Activated CD8-positive, alpha-beta memory T cell treated with anti-CD3 and anti-CD28 coated beads for 36 hours (primary cell): ENCODE results near the gene FTO. TPM values are rescaled to one million over a fixed set of nuclear protein-coding genes. Genes with fewer than 3 reads are reported as not detected.
"Not testable (repeated sequence)": the region's sequence is repeated elsewhere in the genome, so short reads cannot be mapped to it uniquely, and the experiment has no call there.

Experiments
- CTCF ChIA-PET: fragments of 350-600 bp; sonication (Branson Sonifier 250); formaldehyde crosslinking; loops from one replicate; lab custom pipeline; 2021; ENCODE audit warnings: antibody characterized with exemption; lab: Charles Lee
- POLR2A ChIA-PET: fragments of 350-600 bp; sonication (Branson Sonifier 250); formaldehyde crosslinking; loops from one replicate; lab custom pipeline; 2021; ENCODE audit warnings: antibody characterized with exemption; lab: Charles Lee
- total RNA-seq, 2 experiments: library from RNA; stranded (reverse); gene quantifications; one replicate each; pipeline ENCODE4 v1.2.3, GENCODE V29; 2021

The FTO gene
- total RNA-seq, 2 experiments from 2014 or later, result 49.5 to 52.8 TPM

DNA sequence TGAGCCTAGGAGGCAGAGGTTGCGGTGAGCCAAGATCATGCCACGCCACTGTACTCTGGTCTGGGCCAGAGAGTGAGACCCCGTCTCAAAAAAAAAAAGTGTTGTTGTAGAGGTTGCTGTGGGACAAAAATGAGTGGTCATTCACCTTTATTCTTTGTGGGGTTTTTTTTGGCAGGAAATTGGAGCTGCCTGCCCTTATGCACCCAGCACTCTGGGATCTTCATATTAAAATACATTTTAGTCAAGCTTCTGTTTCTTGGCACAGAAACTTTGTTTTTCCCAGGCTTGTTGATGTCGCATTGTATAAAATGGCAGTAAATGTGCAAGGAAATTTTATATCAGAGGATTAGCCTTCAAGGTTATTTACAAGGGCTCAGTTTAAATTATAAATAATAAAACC, 174.3 kb downstream of the FTO start:
- ChIA-PET POLR2A (no interaction called here), CTCF (interaction anchor here (0.6 kb wide), 1 partner anchor 326 kb away, joined by 3 read pairs; no protein-coding TSS in a partner anchor)

DNA sequence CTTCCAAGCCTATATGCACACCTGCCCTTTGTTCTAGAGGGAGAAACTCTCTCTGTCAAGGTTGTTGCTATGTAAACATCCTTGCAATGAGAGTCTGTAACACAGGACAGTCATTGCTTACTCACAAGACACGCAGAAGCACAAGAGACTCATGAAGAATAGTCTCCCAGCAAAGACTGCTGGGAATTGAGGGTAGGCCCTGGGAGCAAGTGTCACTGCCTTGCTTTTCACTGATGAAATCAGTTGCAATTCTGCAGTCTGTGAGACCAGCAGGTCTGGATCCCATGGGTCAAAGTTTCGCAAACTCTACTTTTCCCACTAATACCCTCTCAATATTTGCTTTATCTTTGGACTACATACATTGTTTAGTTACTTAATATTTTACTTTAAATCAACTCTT, 177.4 kb downstream of the FTO start:
- ChIA-PET CTCF (no interaction called here), POLR2A (no interaction called here)

DNA sequence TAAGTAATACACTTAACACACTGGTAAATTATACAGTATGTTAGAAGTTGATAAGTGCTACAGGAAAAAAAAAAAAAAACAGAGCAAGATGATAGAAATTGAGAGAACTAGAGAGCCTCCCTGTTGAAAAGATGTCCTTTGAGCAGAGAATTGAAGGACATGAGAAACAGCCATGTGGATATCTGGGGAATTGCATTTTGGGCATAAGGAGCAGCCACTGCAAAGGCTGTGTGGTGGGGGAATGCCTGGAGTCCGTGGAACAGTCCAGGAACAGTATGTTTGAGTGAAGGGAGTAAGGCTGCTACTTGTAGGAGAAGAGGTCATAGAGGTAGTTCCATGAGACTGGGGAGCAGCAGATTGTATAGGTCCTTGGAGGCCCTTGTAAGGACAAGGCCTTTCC, 178.4 kb downstream of the FTO start:
- ChIA-PET POLR2A (no interaction called here), CTCF (interaction anchor here (0.6 kb wide), 1 partner anchor 371 kb away, joined by 3 read pairs; no protein-coding TSS in a partner anchor)

DNA sequence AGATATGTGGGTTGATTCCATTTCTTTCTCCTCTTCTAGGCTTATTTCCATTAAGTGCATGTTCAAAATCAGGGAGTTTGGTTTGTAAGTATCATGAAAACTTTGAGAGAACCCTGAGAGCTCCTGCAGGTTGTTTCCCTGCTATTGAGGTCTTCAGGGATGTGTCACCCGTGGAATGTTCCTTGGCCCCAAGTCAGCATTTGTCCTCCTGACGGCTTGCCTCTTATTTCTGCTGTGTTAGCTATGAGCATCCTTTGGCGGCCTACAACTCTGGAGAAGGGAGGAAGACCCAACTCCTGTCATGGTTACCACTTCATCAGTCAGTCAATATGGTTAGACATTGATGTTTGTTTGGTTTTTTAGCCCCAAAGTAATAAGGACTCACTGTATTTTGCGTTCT, 180.8 kb downstream of the FTO start:
- POLR2A ChIA-PET, result no interaction called here
- CTCF ChIA-PET, result no interaction called here

DNA sequence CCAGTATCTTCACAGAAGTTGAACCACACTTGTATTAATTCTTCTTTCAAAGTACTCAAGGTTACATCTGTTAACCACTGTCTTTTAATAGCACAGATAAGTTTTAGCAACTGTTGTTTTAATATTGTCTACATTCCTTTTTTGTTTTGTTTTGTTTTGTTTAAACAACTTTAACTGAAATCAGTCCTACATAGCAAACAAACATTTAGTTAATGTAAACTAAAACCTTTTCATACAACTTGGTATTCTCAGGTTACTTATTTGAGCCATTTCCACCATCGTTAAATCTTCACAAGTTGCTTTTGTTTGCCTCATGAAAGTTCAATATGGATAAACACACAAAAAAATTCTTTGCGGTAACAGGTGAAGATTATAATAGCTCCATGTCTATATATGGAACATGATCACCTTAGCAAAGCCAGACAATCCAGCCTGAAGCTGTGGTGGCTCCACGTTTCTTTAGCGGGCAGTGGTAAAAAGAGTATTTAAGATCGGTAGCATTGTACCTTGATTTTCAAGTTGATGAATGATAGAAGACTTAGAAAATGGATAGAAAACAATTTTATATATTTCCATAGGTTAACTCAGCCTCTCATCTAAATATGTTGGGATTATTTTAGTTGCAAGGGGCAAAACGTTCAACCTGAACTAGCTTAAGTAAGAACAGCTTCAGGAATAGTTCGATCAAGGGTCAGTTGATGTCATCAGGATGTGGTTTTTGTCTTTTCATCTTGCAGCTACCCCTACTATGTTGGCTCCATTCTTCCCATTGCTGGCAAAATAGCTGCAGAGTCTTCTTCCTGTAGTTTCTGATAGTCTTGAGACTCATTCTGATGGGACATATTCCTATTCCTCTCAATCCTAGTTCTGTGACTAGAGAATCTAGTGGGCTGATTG, 182.8 kb downstream of the FTO start:
- CTCF ChIA-PET, result no interaction called here
- POLR2A ChIA-PET, result no interaction called here

DNA sequence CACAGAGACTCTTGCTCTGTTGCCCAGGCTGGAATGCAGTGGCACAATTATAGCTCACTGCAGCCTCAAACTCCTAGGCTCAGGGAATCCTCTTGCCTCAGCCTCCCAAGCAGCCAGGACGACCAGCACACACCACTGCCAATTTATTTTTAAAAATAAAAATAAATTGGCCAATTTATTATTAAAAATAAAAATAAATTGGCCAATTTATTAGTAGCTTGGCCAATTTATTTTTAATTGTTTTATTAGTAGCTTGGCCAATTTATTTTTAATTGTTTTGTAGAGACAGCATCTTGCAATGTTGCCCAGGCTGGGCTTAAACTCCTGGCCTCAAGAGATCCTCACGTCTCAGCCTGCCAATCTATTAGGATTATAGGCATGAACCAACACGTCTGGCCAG, 184.3 kb downstream of the FTO start:
- ChIA-PET POLR2A (no interaction called here), CTCF (no interaction called here)

DNA sequence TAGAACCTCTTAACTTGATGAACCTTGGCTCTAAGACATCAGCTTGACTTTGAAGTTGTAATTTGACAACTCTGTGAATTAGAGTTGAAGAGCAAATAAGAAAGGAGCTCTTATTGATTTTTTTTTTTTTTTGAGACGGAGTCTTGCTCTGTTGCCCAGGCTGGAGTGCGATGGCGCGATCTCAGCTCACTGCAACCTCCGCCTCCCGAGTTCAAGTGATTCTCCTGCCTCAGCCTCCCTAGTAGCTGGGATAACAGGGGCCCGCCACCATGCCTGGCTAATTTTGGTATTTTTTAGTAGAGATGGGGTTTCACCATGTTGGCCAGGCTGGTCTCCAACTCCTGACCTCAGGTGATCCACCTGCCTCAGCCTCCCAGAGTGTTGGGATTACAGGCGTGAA, 186.9 kb downstream of the FTO start:
- CTCF ChIA-PET, result interaction anchor here (1.3 kb wide), 1 partner anchor 14 kb away, joined by 3 read pairs; no protein-coding TSS in a partner anchor
- POLR2A ChIA-PET, result not testable (repeated sequence)

DNA sequence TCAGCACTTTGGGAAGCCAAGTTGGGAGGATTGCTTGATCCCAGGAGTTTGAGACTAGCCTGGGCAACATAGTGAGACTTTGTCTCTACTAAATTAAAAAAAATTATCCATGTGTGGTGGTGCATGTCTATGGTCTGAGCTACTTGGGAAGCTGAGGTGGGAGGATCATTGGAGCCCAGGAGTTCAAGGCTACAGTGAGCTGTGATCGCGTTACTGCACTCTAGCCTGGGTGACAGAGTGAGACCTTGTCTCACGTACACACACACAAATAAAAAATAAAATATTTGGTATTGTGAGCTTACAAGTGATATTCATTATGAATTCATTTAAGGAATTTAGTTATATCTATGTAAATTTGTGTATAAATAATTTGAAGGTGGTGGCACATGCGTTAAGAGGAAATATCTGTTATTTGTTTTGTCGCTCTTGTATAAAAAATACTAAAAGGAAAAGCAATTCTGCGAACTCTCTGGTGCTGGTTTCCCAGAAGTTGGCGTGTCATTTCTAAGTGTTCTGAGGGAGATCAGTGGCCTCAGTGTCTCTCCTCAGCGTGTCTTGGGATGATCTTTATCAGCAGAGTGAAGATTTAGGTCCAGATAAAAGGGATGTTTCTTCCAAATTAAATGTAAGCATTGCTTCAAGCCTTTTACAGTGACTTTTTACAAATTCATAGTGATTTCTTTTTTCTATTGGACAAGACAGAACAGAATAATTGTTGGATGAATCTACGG, 187.6 kb downstream of the FTO start:
- ChIA-PET POLR2A (no interaction called here), CTCF (interaction anchor here (1.3 kb wide), 1 partner anchor 14 kb away, joined by 3 read pairs; no protein-coding TSS in a partner anchor)

DNA sequence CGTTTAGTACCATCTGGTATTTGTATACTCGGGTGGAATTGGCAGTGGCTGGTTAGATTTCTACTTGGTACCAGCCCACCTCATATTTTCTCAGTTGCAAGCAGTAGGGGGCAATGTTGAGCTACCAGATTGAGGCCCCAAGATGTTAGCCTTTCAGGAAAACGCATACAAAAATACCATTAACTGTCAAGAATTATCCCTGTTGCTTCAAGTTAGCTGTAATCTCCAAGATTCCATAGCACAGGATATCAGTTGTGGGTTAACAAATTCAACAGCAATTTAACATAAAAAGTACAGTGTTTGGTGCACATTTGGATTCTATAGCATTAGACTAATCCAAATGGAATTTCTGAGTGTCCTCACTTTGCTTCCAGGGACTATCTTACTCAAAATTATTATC, 188.2 kb downstream of the FTO start:
- CTCF ChIA-PET, result interaction anchor here (1.0 kb wide), 1 partner anchor 188 kb away, joined by 3 read pairs; the partner anchor contains the start of genes FTO and RPGRIP1L
- POLR2A ChIA-PET, result no interaction called here

DNA sequence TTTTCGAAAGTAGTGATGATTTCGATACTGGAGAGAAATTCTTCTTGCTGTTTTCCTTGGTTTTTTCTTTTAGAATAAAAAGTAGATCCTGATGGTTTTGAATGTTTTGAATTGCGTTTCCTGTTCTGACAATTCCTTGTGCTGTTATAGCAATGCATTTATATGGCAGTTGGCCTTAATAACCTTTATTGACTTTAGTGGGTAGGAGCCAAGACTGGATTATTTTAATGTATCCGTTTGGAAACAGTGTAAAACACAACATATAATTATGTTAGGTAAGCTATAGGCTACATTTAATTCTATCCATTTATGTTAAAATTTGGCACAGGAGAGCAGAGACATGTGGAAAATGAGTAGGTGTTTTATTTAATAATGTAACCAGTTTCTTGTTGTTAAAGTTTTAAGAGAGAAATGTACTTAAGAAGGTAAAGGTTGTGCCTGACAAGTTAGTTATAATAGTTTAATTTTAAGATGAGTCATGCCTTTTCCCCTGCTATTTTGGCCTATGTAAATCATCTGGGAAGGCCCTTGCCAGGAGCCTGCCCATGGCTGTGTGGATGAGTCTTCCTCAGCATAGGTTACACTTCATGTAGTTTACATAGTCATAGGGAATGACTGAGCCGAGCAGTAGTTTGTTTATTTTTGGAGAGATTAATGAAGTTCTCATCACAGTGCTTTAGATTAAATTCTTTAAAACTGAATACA, 189.9 kb downstream of the FTO start:
- ChIA-PET POLR2A (no interaction called here), CTCF (no interaction called here)

DNA sequence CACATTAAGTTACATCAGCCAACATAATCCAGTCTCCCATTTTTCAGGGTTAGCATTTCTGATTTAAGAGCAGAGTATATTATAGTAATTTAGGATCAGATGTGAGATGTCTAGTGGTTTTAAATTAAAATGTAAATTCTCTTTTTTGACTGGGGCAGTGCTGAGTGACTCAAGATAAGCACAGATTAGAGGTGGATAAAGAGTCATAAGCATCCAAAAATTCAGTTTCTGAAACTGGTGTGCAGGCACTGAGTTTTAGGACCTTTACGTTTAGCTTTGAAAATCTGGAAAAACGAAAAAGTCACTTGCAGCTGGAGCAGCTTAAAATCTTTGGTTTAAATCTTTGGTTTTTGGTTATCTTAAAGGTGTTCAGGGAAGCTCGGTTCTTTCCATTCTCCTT, 190.7 kb downstream of the FTO start:
- ChIA-PET CTCF (no interaction called here), POLR2A (no interaction called here)

DNA sequence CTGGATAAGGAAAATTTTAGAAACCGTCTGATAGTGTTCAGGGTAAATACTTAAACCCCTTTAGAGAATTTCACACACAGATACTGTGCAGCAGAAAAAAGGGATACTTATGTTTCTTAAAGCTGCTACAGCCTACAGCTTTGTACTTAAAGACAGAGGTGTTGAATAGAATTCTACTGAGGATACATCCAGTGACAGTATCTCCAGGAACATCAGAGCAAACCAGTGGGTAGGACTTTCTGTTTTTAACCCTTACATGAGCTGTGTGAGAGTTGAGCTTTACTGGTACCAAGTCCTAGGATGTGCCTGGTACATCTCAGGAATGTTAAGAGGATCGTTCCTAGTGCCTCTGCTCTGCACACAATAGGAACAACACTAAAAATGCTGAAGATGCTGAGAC, 191.5 kb downstream of the FTO start:
- POLR2A ChIA-PET, result no interaction called here
- CTCF ChIA-PET, result no interaction called here

DNA sequence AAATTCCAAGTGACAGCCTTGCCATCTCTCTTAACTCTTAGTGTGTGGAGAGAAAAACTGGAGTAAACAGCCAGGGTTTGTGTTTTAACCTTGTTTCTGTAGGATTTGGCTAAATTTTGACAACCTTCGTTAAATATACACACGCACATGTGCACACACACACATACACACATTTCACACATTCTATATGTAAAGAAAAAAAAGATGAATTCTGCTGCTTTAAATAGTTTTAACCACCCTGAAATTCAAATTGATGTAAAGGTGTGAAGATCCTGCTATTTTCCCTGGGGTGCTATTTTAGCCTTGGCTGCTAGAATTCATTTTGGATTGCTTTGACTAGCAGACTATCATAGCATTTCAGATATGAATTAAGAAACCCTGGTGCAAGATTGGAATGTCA, 191.9 kb downstream of the FTO start:
- CTCF ChIA-PET, result no interaction called here
- POLR2A ChIA-PET, result no interaction called here

DNA sequence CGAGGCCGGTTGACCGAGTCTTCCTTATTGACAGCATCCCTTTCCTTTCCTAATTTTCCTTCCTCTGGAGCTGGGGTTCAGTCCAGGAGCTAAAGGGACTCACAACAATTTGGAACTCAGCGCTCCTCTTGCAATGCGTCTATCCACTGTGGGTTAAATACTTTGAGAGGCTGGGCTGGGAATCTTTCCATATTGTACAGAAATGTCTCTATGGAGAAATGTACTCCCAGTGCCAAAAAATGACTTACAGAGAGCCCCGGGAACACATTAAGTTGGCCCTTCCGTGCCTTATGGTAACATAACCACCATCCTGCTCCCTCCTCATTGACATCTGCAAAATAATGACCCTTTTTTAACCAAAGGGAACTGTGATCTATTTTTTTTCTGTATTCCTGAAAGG, 192.8 kb downstream of the FTO start:
- CTCF ChIA-PET, result no interaction called here
- POLR2A ChIA-PET, result no interaction called here

DNA sequence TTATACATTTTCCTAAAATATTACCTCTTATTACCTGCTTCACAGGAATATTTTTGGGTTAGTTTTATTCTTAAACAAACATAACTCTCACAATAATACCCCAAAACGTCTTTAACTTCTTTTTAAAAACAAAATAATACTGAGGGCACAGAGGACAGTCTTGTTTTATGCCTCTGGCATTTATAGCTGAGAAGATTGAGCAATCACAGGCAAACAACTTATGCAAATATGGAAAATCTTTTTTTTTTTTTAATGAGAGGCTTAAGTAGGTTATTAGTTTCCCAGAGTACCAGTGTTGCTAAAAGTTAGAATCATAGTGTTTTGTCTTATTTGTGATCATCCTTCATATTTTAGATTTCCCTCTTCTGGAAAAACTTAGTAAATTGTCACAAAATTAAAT, 195.0 kb downstream of the FTO start:
- ChIA-PET CTCF (no interaction called here), POLR2A (no interaction called here)

DNA sequence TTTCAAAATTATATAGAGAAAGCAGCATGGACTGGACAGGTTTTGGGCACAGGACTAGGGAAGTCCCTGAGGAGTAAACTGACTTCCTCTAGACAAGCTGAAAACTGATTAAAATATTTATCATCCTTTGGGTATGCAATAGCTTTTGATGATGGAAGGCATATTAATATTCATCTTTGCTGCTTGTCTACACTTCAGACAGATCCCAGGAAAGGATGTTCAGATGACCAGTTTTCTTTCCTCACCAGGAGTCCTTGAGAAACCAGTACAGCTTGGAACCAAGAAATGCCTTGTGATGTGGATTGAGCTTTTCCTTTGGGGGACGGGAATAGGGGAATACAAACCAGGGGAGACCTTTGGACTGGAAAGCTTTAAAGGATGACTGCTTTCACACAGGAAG, 195.5 kb downstream of the FTO start:
- CTCF ChIA-PET, result no interaction called here
- POLR2A ChIA-PET, result no interaction called here

DNA sequence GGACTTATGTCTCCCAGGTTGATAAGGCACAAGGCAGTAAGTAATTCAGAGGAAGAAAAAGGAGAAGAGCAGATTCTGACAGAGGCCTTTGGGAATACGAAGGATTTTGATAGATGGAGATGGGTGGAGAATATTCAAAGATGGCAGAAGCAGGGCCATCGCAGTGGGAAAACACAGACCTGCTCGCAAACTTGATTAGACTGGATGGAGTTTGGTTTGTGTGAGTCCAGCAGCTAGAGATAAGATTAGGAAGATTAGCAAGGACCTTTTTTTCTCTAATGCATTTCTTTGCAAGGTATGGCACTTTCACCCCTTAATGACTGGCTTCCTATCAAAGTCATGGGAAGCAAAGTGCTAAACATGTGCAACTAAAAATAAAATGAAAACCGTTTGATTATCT, 196.7 kb downstream of the FTO start:
- POLR2A ChIA-PET, result no interaction called here
- CTCF ChIA-PET, result no interaction called here

DNA sequence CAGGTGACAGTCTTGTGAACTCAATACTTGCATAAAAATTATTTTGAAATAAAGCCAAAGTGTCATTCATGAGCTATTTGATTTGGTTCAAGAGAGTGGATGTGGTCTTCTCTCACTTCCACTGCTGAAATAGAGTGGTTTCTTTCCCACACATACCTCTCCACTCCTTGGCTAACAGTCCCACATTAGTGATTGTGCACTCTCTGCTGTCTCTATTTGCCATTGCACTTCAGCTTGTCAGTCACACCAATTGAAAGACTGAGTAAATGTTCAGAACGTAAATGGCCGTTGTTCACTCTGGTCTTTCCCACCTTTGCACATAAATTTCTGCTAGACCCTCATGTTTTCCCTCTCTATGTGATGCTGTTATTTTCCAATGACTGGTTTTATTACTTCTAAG, 197.5 kb downstream of the FTO start:
- ChIA-PET CTCF (no interaction called here), POLR2A (no interaction called here)

DNA sequence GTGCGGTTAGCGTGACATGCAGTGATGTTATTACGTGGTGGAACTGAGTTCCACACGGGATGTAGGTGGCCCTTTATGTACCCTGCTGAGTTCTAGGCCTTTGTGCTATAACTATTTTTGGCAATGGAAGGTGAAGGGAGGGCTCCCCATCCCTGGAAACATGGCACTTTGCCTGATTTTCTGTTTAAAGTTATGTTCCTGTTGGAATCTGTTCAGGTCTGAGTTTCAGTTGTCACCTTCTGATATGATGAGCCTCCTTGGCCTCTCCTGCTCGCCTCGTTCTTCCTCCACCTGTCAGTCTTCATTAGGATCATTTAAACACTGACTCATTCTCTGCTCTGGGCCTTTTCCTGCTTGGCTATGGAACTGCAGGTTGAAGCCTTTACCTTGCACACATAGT, 200.6 kb downstream of the FTO start:
- POLR2A ChIA-PET, result no interaction called here
- CTCF ChIA-PET, result no interaction called here

DNA sequence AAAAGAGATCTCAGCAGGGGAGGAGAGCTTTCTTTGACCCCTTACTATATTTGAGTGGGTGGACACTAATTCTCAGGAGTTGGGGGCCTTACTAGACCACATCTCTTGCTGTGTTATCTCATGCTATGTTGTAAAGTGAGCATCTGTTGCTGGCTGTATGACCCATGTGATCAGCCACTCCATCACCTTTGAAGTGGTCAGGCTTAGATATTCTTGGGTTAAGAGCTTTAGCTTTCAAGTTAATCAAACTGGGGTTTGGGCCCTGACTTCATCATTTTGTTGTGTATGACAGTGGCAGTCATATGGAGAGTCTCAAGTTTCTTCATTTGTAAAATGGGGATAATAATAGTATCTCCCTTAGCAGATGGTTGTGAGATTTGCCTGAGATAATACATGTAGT, 201.1 kb downstream of the FTO start:
- POLR2A ChIA-PET, result no interaction called here
- CTCF ChIA-PET, result no interaction called here
